ENCODE measurements around the gene FAM163B.
A peak's percentile ranks its signal among the peaks of the same experiment; 100 is the strongest.

FAM163B gene

GRCh38 chr9:133534346-133535291, 74.6 kb downstream of the FAM163B start, which contains the start of gene ADAMTSL2:
Gene ADAMTSL2, plus strand, starts transcription at chr9:133534704. Its CDS starts 2,009 bp downstream, at chr9:133536713.
- H3K4me3 ChIP-seq (ENCODE audit: low read depth, low read length): peak within 1 kb of the TSS; percentile 50
- no peak for TF ChIP-seq CTCF (IDR thresholded peaks at IDR 0.05; ENCODE audit: borderline replicate concordance, insufficient read depth, low read depth, low read length)

- no peak for TF ChIP-seq CTCF (IDR thresholded peaks at IDR 0.05; ENCODE audit: borderline replicate concordance, insufficient read depth, low read depth, low read length)
- H3K4me3 ChIP-seq (ENCODE audit: low read depth, low read length): peak overlapping the region; percentile 50
Observed at GRCh38 chr9:133533857-133534256, 75.3 kb downstream of the FAM163B start.

GRCh38 chr9:133532937-133533668, 76.1 kb downstream of the FAM163B start:
- TF ChIP-seq CTCF (IDR thresholded peaks at IDR 0.05; ENCODE audit: borderline replicate concordance, insufficient read depth, low read depth, low read length): peak; percentile 77
- H3K4me3 ChIP-seq (ENCODE audit: low read depth, low read length): no peak overlapping the region

- TF ChIP-seq CTCF (IDR thresholded peaks at IDR 0.05; ENCODE audit: borderline replicate concordance, insufficient read depth, low read depth, low read length): no peak
- H3K4me3 ChIP-seq (ENCODE audit: low read depth, low read length): no peak overlapping the region
Observed at GRCh38 chr9:133531293-133531692, 77.9 kb downstream of the FAM163B start.

- TF ChIP-seq CTCF (IDR thresholded peaks at IDR 0.05; ENCODE audit: borderline replicate concordance, insufficient read depth, low read depth, low read length): no peak
- no peak overlapping the region for H3K4me3 ChIP-seq (ENCODE audit: low read depth, low read length)
Observed at GRCh38 chr9:133529874-133530273, 79.3 kb downstream of the FAM163B start.

- no peak overlapping the region for H3K4me3 ChIP-seq (ENCODE audit: low read depth, low read length)
- no peak for TF ChIP-seq CTCF (IDR thresholded peaks at IDR 0.05; ENCODE audit: borderline replicate concordance, insufficient read depth, low read depth, low read length)
Observed at GRCh38 chr9:133529457-133529856, 79.7 kb downstream of the FAM163B start.
